Lower leg skin (tissue), 4 donors: ENCODE measurements around the gene SLC25A52. TPM values are rescaled to one million over a fixed set of nuclear protein-coding genes. Genes with fewer than 3 reads are reported as not detected.
A peak's percentile ranks its signal among the peaks of the same experiment; 100 is the strongest.

Source experiments
- DNase-seq, 2 donors: peaks; one replicate each; pipeline ENCODE4 v3.0.0-alpha.2; 2019; ENCODE audit warnings: low spot score in 2 of 2
- H3K4me3 ChIP-seq: fragments of 200-600 bp; sonication (generic); 2 replicates; pipeline ENCODE4 v1.5.1; 2017; ENCODE audit warnings: mild to moderate bottlenecking, low read depth; ENCODE audit not compliant: poor library complexity, severe bottlenecking
- CTCF ChIP-seq, 3 donors: fragments of 450-650 bp; IDR thresholded peaks; one replicate each; pipeline ENCODE4 v1.5.1; 2016; ENCODE audit warnings: antibody characterized with exemption in 3 of 3, mild to moderate bottlenecking in 3 of 3, moderate library complexity in 2 of 3
- POLR2A ChIP-seq, 2 donors: fragments of 450-650 bp; IDR thresholded peaks; one replicate each; pipeline ENCODE4 v1.6.1; 2016 to 2017; ENCODE audit warnings: antibody characterized with exemption in 2 of 2, mild to moderate bottlenecking in 1 of 2, moderate library complexity in 1 of 2
- WGBS, 2 donors: methylation state at CpG; one replicate each; pipeline ENCODE4 v1.1.5; 2018; 5-methylcytosine and 5-hydroxymethylcytosine counted together
- intact Hi-C: fragments of 100-400 bp; cut with DNase I; formaldehyde crosslinking; loops from one replicate; pipeline ENCODE4 v1.15.0; 2023; ENCODE audit warnings: low total_unique reads
- total RNA-seq, 4 donors: library from RNA; depleted of rRNA; stranded (reverse); fragments of >200 nt; gene quantifications; one replicate each; pipeline ENCODE4 v1.1.0, GENCODE V29; 2016

The SLC25A52 gene
- total RNA-seq, 4 donors from 2014 or later, result not detected

GRCh38 chr18:31722369-31722957 lies 38.2 kb downstream of the SLC25A52 start:
- WGBS, 2 donors, result 36 to 38% methylated on average over 7 of the region's 7 CpGs
- no peak overlapping the region for H3K4me3 ChIP-seq
- DNase-seq, result peak; percentile 77 to 95
- TF ChIP-seq CTCF (IDR thresholded peaks at IDR 0.05) (no peak), POLR2A (IDR thresholded peaks at IDR 0.05) (no peak)
- intact Hi-C loops, result loop anchor here (10.0 kb wide), 1 partner anchor 168 kb away; no protein-coding TSS in a partner anchor

GRCh38 chr18:31721601-31722000 lies 39.1 kb downstream of the SLC25A52 start:
- TF ChIP-seq POLR2A (IDR thresholded peaks at IDR 0.05) (no peak), CTCF (IDR thresholded peaks at IDR 0.05) (no peak)
- DNase-seq, result no peak
- no peak overlapping the region for H3K4me3 ChIP-seq
- 44 to 53% methylated on average over 3 of the region's 3 CpGs for WGBS, 2 donors
- intact Hi-C loops, result loop anchor here (10.0 kb wide), 1 partner anchor 167 kb away; no protein-coding TSS in a partner anchor

- no peak overlapping the region for H3K4me3 ChIP-seq
- no peak for DNase-seq
- no peak for TF ChIP-seq CTCF (IDR thresholded peaks at IDR 0.05)
- no peak for TF ChIP-seq POLR2A (IDR thresholded peaks at IDR 0.05)
- WGBS, 2 donors, result 49 to 50% methylated on average over 7 of the region's 7 CpGs
- intact Hi-C loops, result loop anchor here (10.0 kb wide), 1 partner anchor 166 kb away; no protein-coding TSS in a partner anchor
Measured at GRCh38 chr18:31720867-31721266, 39.8 kb downstream of the SLC25A52 start.

- TF ChIP-seq CTCF (IDR thresholded peaks at IDR 0.05), result no peak
- no peak for TF ChIP-seq POLR2A (IDR thresholded peaks at IDR 0.05)
- no peak for DNase-seq
- WGBS, 2 donors, result 76 to 81% methylated on average over 7 of the region's 7 CpGs
- no peak overlapping the region for H3K4me3 ChIP-seq
- intact Hi-C loops, result loop anchor here (10.0 kb wide), 1 partner anchor 165 kb away; no protein-coding TSS in a partner anchor
Measured at GRCh38 chr18:31719363-31720006, 41.2 kb downstream of the SLC25A52 start.

- TF ChIP-seq CTCF (IDR thresholded peaks at IDR 0.05) (no peak), POLR2A (IDR thresholded peaks at IDR 0.05) (no peak)
- DNase-seq, result no peak
- no peak overlapping the region for H3K4me3 ChIP-seq
- intact Hi-C loops, result no loop called here
- WGBS, 2 donors, result 89 to 95% methylated on average over 3 of the region's 3 CpGs
Measured at GRCh38 chr18:31718386-31718785, 42.3 kb downstream of the SLC25A52 start.
